PFSK-1 (cell line): Measurements from ENCODE around the gene PPP4C.

Experiments used
- FOXP2 ChIP-seq: optimal IDR thresholded peaks from 2 replicates; pipeline ENCODE3; 2011; ENCODE audit warnings: borderline replicate concordance, control low read depth, inconsistent platforms; ENCODE audit not compliant: insufficient read depth; ENCODE audit errors: extremely low read length, extremely low read depth
- POLR2AphosphoS5 ChIP-seq: IDR thresholded peaks from 2 replicates; pipeline ENCODE4 v1.6.1; 2012; ENCODE audit warnings: low read depth, mild to moderate bottlenecking, control low read depth, low read length, moderate library complexity
- REST ChIP-seq, 2 experiments: IDR thresholded peaks; 2 replicates each; pipeline versions ENCODE4 v1.6.1 to v1.8.0; 2011 to 2012; ENCODE audit warnings: low read depth in 2 of 2, low read length in 2 of 2, control low read depth in 1 of 2, inconsistent platforms in 1 of 2, mild to moderate bottlenecking in 1 of 2, moderate library complexity in 1 of 2; ENCODE audit not compliant: insufficient read depth in 1 of 2
- SIN3A ChIP-seq: IDR thresholded peaks from 2 replicates; pipeline ENCODE4 v1.6.1; 2012; ENCODE audit warnings: mild to moderate bottlenecking, low read length, moderate library complexity, borderline replicate concordance; ENCODE audit not compliant: insufficient read depth
- TAF1 ChIP-seq: IDR thresholded peaks from 2 replicates; pipeline ENCODE4 v1.6.1; 2012; ENCODE audit warnings: low read length, control low read depth, borderline replicate concordance; ENCODE audit not compliant: insufficient read depth

PPP4C gene

GRCh38 chr16:30113031-30113710 is 37.4 kb downstream of the PPP4C start, which contains the start of gene GDPD3:
GDPD3 (minus strand) TSS chr16:30113537; CDS start chr16:30113478, 59 bp downstream.
- TF ChIP-seq REST (IDR thresholded peaks at IDR 0.05; ENCODE audit: insufficient read depth in 1 of 2, low read depth in 2 of 2, low read length in 2 of 2) (no peak), SIN3A (no peak), POLR2AphosphoS5 (no peak), TAF1 (no peak), FOXP2 (no peak)

DNA sequence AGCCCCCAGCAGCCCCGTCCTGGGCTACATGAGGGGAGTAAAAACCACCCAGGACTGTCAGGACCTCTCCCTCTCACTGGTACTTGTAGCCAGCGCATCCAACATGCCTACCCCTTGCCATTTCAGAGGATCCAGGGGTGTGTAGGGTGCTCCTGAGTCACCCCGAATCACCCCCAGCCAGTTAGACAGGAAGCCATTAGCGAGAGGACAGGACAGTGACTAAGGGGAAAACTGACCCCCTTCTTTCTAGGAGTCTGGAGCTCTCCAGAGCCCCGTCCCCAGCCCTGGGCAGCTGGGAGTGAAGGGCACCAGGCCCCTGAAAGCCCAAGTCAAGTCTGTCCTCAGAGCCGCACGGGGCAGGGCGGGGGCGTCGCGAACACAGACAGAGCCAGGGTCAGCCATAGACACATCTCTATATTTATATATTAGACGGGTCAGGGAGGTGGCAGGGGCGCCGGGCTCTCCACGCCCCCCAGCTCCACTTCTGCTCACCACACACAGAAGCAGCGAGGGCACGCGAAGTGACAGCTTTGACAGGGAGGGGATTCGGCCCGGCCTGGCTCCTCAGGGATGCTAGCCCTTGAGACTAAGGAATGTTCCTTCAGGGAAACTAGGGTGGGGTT is 38.0 kb downstream of the PPP4C start:
- TF ChIP-seq TAF1, result no peak
- TF ChIP-seq REST (IDR thresholded peaks at IDR 0.05; ENCODE audit: insufficient read depth in 1 of 2, low read depth in 2 of 2, low read length in 2 of 2), result no peak
- no peak for TF ChIP-seq FOXP2
- TF ChIP-seq SIN3A, result no peak
- no peak for TF ChIP-seq POLR2AphosphoS5

GRCh38 chr16:30114411-30114810 is 38.6 kb downstream of the PPP4C start:
- TF ChIP-seq REST (IDR thresholded peaks at IDR 0.05; ENCODE audit: insufficient read depth in 1 of 2, low read depth in 2 of 2, low read length in 2 of 2) (no peak), TAF1 (no peak), POLR2AphosphoS5 (no peak), SIN3A (no peak), FOXP2 (no peak)

GRCh38 chr16:30115238-30115637 is 39.4 kb downstream of the PPP4C start:
- TF ChIP-seq FOXP2 (no peak), TAF1 (no peak), REST (IDR thresholded peaks at IDR 0.05; ENCODE audit: insufficient read depth in 1 of 2, low read depth in 2 of 2, low read length in 2 of 2) (no peak), SIN3A (no peak), POLR2AphosphoS5 (no peak)
